ENCODE data around the gene TBX2.
"Not testable (repeated sequence)": the region's sequence is repeated elsewhere in the genome, so short reads cannot be mapped to it uniquely, and the experiment has no call there.

The TBX2 gene

GRCh38 chr17:61436273-61436672 is 36.6 kb downstream of the TBX2 start:
- Histone ChIP-seq H3K27me3 (ENCODE audit: insufficient read depth, low read length) (peaks cover 4% of the 10 kb centered on the region), H3K4me3 (ENCODE audit: low read length) (no peak overlapping the region), H3K9me3 (ENCODE audit: low read length) (peaks cover 2% of the 10 kb centered on the region)

GRCh38 chr17:61436995-61437704 is 37.5 kb downstream of the TBX2 start:
- H3K36me3 ChIP-seq (ENCODE audit: insufficient read depth, low read length): no peaks in the 10 kb centered on the region
- H3K9me3 ChIP-seq (ENCODE audit: low read length): peaks cover 2% of the 10 kb centered on the region
- H2AFZ ChIP-seq (ENCODE audit: low read depth, low read length): no peak overlapping the region
- H3K4me1 ChIP-seq (ENCODE audit: insufficient read depth, low read length): no peaks in the 10 kb centered on the region
- peaks cover 4% of the 10 kb centered on the region for H3K27me3 ChIP-seq (ENCODE audit: insufficient read depth, low read length)
- no peak overlapping the region for H3K4me3 ChIP-seq (ENCODE audit: low read length)

More at GRCh38 chr17:61436273-61436672, 36.6 kb downstream of the TBX2 start:
- Histone ChIP-seq H3K4me1 (ENCODE audit: insufficient read depth, low read length) (no peaks in the 10 kb centered on the region), H3K36me3 (ENCODE audit: insufficient read depth, low read length) (no peaks in the 10 kb centered on the region), H2AFZ (ENCODE audit: low read depth, low read length) (no peak overlapping the region)

- H3K9me3 ChIP-seq (ENCODE audit: low read length): peaks cover 2% of the 10 kb centered on the region
- H3K4me3 ChIP-seq (ENCODE audit: low read length): no peak overlapping the region
- H2AFZ ChIP-seq (ENCODE audit: low read depth, low read length): no peak overlapping the region
- H3K36me3 ChIP-seq (ENCODE audit: insufficient read depth, low read length): no peaks in the 10 kb centered on the region
- peaks cover 7% of the 10 kb centered on the region for H3K27me3 ChIP-seq (ENCODE audit: insufficient read depth, low read length)
- H3K4me1 ChIP-seq (ENCODE audit: insufficient read depth, low read length): no peaks in the 10 kb centered on the region
Measured at GRCh38 chr17:61440697-61441096, 41.1 kb downstream of the TBX2 start.

DNA sequence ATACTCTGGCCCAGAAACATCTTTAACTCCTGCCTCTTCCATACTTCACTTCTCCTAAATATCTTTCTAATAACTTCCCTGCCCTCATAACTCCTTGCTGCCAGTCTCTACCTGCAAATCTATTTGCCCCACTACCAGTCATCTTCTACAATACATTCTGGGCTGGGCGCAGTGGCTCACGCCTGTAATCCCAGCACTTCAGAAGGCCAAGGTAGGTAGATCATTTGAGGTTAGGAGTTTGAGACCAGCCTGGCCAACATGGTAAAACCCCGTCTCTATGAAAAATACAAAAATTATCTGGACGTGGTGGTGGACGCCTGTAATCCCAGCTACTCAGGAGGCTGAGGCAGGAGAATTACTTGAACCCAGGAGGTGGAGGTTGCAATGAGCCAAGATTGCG is 41.9 kb downstream of the TBX2 start:
- H2AFZ ChIP-seq (ENCODE audit: low read depth, low read length); H3K4me3 ChIP-seq (ENCODE audit: low read length); H3K9me3 ChIP-seq (ENCODE audit: low read length); H3K36me3 ChIP-seq (ENCODE audit: insufficient read depth, low read length); H3K4me1 ChIP-seq (ENCODE audit: insufficient read depth, low read length): not testable (repeated sequence)
- peaks cover 13% of the 10 kb centered on the region for H3K27me3 ChIP-seq (ENCODE audit: insufficient read depth, low read length)

DNA sequence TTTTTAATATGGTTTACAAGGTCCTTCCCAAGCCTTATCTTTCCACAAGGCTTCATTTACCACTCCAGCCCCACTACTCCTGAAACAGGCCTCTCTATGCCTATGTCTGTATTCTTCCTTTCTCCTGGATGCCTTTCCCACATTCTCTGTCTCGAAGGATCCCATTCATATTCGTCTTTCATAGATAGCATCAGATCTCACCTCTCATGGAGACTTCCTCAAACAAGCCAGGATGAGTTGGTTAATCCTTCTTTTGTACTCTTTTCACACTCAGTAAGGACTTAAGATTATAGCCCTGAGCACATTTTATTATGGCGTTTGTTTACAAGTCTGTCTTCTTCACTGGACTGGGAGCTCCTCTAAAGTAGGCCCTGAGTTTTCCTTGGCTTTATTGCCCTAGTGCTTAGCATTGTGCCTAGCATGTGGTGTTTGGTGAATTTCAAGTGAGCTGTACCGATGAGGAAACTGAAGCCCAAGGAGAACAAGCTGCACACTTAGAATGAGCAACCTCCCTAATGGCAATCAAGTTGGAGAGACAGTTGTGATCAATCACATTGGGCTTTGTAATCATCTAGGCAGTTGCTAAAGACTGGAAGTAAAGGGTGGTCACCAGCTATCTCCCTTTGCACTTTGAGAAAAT is 42.6 kb downstream of the TBX2 start:
- H3K4me3 ChIP-seq (ENCODE audit: low read length): no peak overlapping the region
- H3K27me3 ChIP-seq (ENCODE audit: insufficient read depth, low read length): peaks cover 18% of the 10 kb centered on the region
- H3K4me1 ChIP-seq (ENCODE audit: insufficient read depth, low read length): no peaks in the 10 kb centered on the region
- H3K36me3 ChIP-seq (ENCODE audit: insufficient read depth, low read length): no peaks in the 10 kb centered on the region
- H3K9me3 ChIP-seq (ENCODE audit: low read length): peaks cover 2% of the 10 kb centered on the region
- no peak overlapping the region for H2AFZ ChIP-seq (ENCODE audit: low read depth, low read length)

- Histone ChIP-seq H2AFZ (ENCODE audit: low read depth, low read length) (no peak overlapping the region), H3K9me3 (ENCODE audit: low read length) (no peaks in the 10 kb centered on the region), H3K4me3 (ENCODE audit: low read length) (no peak overlapping the region), H3K4me1 (ENCODE audit: insufficient read depth, low read length) (no peaks in the 10 kb centered on the region), H3K27me3 (ENCODE audit: insufficient read depth, low read length) (peaks cover 26% of the 10 kb centered on the region), H3K36me3 (ENCODE audit: insufficient read depth, low read length) (no peaks in the 10 kb centered on the region)
Measured at GRCh38 chr17:61442878-61443474, 43.3 kb downstream of the TBX2 start.

DNA sequence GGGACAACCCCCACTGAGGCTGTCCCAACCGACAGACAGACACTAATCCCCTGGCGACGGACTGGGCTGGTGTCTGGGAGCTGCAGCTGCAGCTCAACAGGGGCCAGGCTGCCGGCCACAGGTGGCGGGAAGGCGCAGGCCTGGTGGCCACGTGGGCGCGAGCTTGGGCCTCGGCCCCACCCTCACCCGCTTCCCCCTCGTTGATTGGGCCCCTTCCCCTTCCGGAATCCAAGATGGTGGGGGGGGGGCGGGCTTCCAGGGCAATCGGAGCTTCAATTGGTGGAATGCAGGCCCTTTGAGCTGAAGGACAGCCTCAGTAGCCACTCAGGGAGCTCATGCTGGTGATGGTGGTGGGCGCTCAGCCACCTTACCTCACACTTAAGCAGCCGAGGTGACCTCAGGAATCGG is 43.8 kb downstream of the TBX2 start:
- Histone ChIP-seq H3K9me3 (ENCODE audit: low read length) (peaks cover 2% of the 10 kb centered on the region), H3K36me3 (ENCODE audit: insufficient read depth, low read length) (no peaks in the 10 kb centered on the region), H3K27me3 (ENCODE audit: insufficient read depth, low read length) (peaks cover 31% of the 10 kb centered on the region), H3K4me3 (ENCODE audit: low read length) (no peak overlapping the region), H3K4me1 (ENCODE audit: insufficient read depth, low read length) (no peaks in the 10 kb centered on the region), H2AFZ (ENCODE audit: low read depth, low read length) (no peak overlapping the region)

DNA sequence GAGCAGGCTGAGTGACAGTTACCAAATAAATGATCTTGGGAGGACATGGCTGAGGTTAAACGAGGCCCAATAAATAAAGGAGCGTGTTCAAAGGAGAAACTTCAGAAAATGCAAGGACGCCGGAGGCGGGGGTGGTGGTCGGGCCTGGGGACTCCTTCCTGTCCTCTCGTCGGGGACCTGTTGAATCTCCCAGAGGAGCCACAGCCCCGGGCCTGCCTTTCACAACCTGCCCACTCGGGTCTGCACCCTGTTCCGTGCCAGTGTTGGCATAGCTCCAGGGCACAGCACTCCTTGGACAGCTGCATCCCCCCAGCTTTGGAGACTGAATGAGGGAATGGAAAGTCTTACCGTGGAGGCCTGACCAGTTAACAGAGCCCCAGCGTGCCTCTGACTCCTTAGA is 44.4 kb downstream of the TBX2 start:
- peaks cover 2% of the 10 kb centered on the region for H3K9me3 ChIP-seq (ENCODE audit: low read length)
- no peak overlapping the region for H2AFZ ChIP-seq (ENCODE audit: low read depth, low read length)
- no peak overlapping the region for H3K4me3 ChIP-seq (ENCODE audit: low read length)
- H3K36me3 ChIP-seq (ENCODE audit: insufficient read depth, low read length): no peaks in the 10 kb centered on the region
- H3K4me1 ChIP-seq (ENCODE audit: insufficient read depth, low read length): no peaks in the 10 kb centered on the region
- H3K27me3 ChIP-seq (ENCODE audit: insufficient read depth, low read length): peaks cover 35% of the 10 kb centered on the region

DNA sequence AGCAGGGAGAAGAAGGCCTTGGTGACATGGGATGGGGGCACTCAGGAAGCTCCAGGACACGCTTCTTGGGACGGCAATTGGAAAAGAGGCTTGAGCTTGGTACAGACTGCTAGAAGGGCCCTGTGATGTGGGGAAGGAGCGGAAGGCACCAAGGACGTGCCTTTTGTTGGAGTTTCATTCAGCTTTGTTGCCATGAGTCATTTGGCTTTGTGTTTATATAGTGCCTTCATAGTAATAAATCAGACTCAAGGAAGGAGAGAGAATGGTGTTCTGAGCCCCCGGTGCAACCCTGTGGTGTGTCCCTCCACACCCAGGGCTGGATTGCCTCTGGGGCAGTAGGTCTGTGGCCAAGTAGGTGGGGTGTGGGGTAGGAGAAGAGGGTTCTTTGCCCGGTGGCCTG is 45.2 kb downstream of the TBX2 start:
- no peak overlapping the region for H3K4me3 ChIP-seq (ENCODE audit: low read length)

GRCh38 chr17:61447358-61447757 is 47.7 kb downstream of the TBX2 start:
- Histone ChIP-seq H3K4me1 (ENCODE audit: insufficient read depth, low read length) (no peaks in the 10 kb centered on the region), H3K4me3 (ENCODE audit: low read length) (no peak overlapping the region), H3K36me3 (ENCODE audit: insufficient read depth, low read length) (no peaks in the 10 kb centered on the region), H2AFZ (ENCODE audit: low read depth, low read length) (no peak overlapping the region), H3K27me3 (ENCODE audit: insufficient read depth, low read length) (peaks cover 62% of the 10 kb centered on the region), H3K9me3 (ENCODE audit: low read length) (peaks cover 2% of the 10 kb centered on the region)

More for the DNA sequence above, 45.2 kb downstream of the TBX2 start:
- no peaks in the 10 kb centered on the region for H3K36me3 ChIP-seq (ENCODE audit: insufficient read depth, low read length)
- H3K27me3 ChIP-seq (ENCODE audit: insufficient read depth, low read length): peaks cover 42% of the 10 kb centered on the region
- H3K9me3 ChIP-seq (ENCODE audit: low read length): peaks cover 2% of the 10 kb centered on the region
- H2AFZ ChIP-seq (ENCODE audit: low read depth, low read length): no peak overlapping the region
- no peaks in the 10 kb centered on the region for H3K4me1 ChIP-seq (ENCODE audit: insufficient read depth, low read length)

- Histone ChIP-seq H3K4me1 (ENCODE audit: insufficient read depth, low read length) (no peaks in the 10 kb centered on the region), H3K9me3 (ENCODE audit: low read length) (peaks cover 2% of the 10 kb centered on the region), H2AFZ (ENCODE audit: low read depth, low read length) (no peak overlapping the region), H3K27me3 (ENCODE audit: insufficient read depth, low read length) (peaks cover 68% of the 10 kb centered on the region), H3K4me3 (ENCODE audit: low read length) (no peak overlapping the region), H3K36me3 (ENCODE audit: insufficient read depth, low read length) (no peaks in the 10 kb centered on the region)
Measured at GRCh38 chr17:61448042-61448441, 48.4 kb downstream of the TBX2 start.

DNA sequence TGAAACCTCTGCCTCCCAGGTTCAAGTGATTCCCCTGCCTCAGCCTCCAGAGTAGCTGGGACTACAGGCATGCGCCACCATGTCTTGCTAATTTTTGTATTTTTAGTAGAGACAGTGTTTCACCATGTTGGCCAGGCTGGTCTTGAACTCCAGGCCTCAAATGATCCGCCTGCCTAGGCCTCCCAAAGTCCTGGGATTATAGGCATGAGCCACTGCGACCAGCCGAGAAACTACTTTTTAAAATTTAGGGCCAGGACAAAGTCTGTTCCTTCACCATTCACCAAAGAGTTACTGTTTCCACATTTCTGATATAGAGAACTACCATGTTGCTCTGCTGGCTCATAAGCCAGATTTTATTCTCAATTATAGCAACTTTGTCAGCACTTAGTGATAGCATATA is 49.5 kb downstream of the TBX2 start:
- not testable (repeated sequence) for H3K9me3 ChIP-seq (ENCODE audit: low read length); H3K4me3 ChIP-seq (ENCODE audit: low read length); H3K4me1 ChIP-seq (ENCODE audit: insufficient read depth, low read length); H2AFZ ChIP-seq (ENCODE audit: low read depth, low read length); H3K36me3 ChIP-seq (ENCODE audit: insufficient read depth, low read length)
- peaks cover 78% of the 10 kb centered on the region for H3K27me3 ChIP-seq (ENCODE audit: insufficient read depth, low read length)

GRCh38 chr17:61449707-61450640 is 50.3 kb downstream of the TBX2 start:
- H3K4me3 ChIP-seq (ENCODE audit: low read length): no peak overlapping the region
- peaks cover 86% of the 10 kb centered on the region for H3K27me3 ChIP-seq (ENCODE audit: insufficient read depth, low read length)
- no peaks in the 10 kb centered on the region for H3K36me3 ChIP-seq (ENCODE audit: insufficient read depth, low read length)
- no peak overlapping the region for H2AFZ ChIP-seq (ENCODE audit: low read depth, low read length)
- no peaks in the 10 kb centered on the region for H3K4me1 ChIP-seq (ENCODE audit: insufficient read depth, low read length)
- H3K9me3 ChIP-seq (ENCODE audit: low read length): peaks cover 2% of the 10 kb centered on the region

All from neuron (in vitro differentiated cells).